HEK293T (cell line): ENCODE measurements around the gene ZNF804B.

Source experiments
- CTCF ChIA-PET: fragments of 350-600 bp; formaldehyde crosslinking; extraction: SDS; loops from one replicate; lab custom pipeline; 2021; ENCODE audit warnings: antibody characterized with exemption, inconsistent platforms; lab: Yijun Ruan, JAX
- POLR2A ChIA-PET: fragments of 350-600 bp; formaldehyde crosslinking; extraction: SDS; loops from one replicate; lab custom pipeline; 2020; ENCODE audit warnings: antibody characterized with exemption, inconsistent platforms; lab: Yijun Ruan, JAX
- DNase-seq: peaks from one replicate; pipeline ENCODE4 v3.0.0; 2012; ENCODE audit warnings: mixed read lengths; ENCODE audit errors: extremely low spot score
- ARNT ChIP-seq: fragments of 450-650 bp; IDR thresholded peaks from 2 replicates; pipeline ENCODE4 v1.6.1; 2017; ENCODE audit warnings: mild to moderate bottlenecking
- BHLHE40 ChIP-seq: fragments of 450-650 bp; IDR thresholded peaks from 2 replicates; pipeline ENCODE4 v1.6.1; 2016; ENCODE audit warnings: mild to moderate bottlenecking, moderate library complexity, borderline replicate concordance
- CTBP1 ChIP-seq: fragments of 450-650 bp; IDR thresholded peaks from 2 replicates; pipeline ENCODE4 v1.6.1; 2016; ENCODE audit warnings: borderline replicate concordance
- ELF4 ChIP-seq: fragments of 450-650 bp; IDR thresholded peaks from 2 replicates; pipeline ENCODE4 v1.6.1; 2017; ENCODE audit warnings: antibody characterized with exemption
- FOXA1 ChIP-seq: fragments of 450-650 bp; IDR thresholded peaks from 2 replicates; pipeline ENCODE4 v1.6.1; 2016; ENCODE audit warnings: mild to moderate bottlenecking
- FOXK2 ChIP-seq: fragments of 450-650 bp; IDR thresholded peaks from 2 replicates; pipeline ENCODE4 v1.6.1; 2016; ENCODE audit warnings: mild to moderate bottlenecking
- FOXM1 ChIP-seq: fragments of 450-650 bp; IDR thresholded peaks from 2 replicates; pipeline ENCODE4 v1.6.1; 2017; ENCODE audit warnings: mild to moderate bottlenecking, borderline replicate concordance
- HDGF ChIP-seq: fragments of 450-650 bp; IDR thresholded peaks from 2 replicates; pipeline ENCODE4 v1.6.1; 2017; ENCODE audit warnings: antibody characterized with exemption, borderline replicate concordance
- L3MBTL2 ChIP-seq: fragments of 450-650 bp; conservative IDR thresholded peaks from 2 replicates; pipeline ENCODE4 v1.6.1; 2016; ENCODE audit warnings: mild to moderate bottlenecking
- LEF1 ChIP-seq: fragments of 450-650 bp; IDR thresholded peaks from 2 replicates; pipeline ENCODE4 v1.6.1; 2017; ENCODE audit warnings: mild to moderate bottlenecking, borderline replicate concordance
- NFRKB ChIP-seq: fragments of 450-650 bp; IDR thresholded peaks from 2 replicates; pipeline ENCODE4 v1.6.1; 2016; ENCODE audit warnings: mild to moderate bottlenecking, moderate library complexity
- PKNOX1 ChIP-seq: fragments of 450-650 bp; IDR thresholded peaks from 2 replicates; pipeline ENCODE4 v1.6.1; 2016
- SP1 ChIP-seq: fragments of 450-650 bp; IDR thresholded peaks from 2 replicates; pipeline ENCODE4 v1.6.1; 2017
- SUZ12 ChIP-seq: fragments of 450-650 bp; IDR thresholded peaks from 2 replicates; pipeline ENCODE4 v1.6.1; 2016; ENCODE audit warnings: mild to moderate bottlenecking
- TARDBP ChIP-seq: fragments of 450-650 bp; IDR thresholded peaks from 2 replicates; pipeline ENCODE4 v1.6.1; 2016
- ZNF384 ChIP-seq: fragments of 450-650 bp; IDR thresholded peaks from 2 replicates; pipeline ENCODE4 v1.6.1; 2016

The ZNF804B gene

DNA sequence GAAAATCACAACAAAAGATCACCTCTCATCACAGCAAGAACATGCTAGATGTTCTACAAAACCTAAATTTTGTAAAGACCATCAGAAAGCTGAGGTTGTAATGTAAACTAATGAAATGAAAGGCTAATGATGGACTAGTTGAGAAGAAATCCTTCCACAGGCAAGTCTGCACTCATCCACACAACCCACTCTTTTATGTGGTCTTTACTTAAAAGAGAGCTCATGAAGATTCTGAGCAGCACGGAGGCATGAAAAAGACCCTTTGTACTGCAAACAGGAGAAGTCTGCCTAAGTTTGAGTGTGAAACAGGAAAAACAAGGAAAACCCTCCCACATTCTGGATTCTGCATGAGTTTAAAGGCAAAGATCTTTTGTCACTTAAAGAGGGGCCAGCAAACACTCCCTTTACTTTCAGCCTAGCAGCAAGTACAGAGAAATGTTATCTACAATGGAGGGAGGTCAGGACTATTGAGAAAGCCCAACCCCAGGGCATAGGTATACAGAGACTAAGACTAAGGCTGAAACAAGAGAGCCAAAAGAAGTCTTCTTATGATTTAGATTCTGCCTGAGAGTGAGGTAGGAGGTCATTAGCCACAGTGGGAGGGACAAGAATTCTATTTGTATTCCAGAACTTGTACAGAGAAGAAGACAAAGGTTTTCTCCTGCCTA is 557.2 kb downstream of the ZNF804B start:
- no peak for DNase-seq
- no peak for TF ChIP-seq FOXK2
- no peak for TF ChIP-seq ELF4
- TF ChIP-seq SUZ12 = no peak
- no peak for TF ChIP-seq PKNOX1
- TF ChIP-seq ZNF384 = no peak
- no peak for TF ChIP-seq LEF1
- TF ChIP-seq L3MBTL2 = no peak
- TF ChIP-seq BHLHE40 = no peak
- no peak for TF ChIP-seq TARDBP
- no peak for TF ChIP-seq CTBP1
- no peak for TF ChIP-seq FOXM1
- no peak for TF ChIP-seq NFRKB
- TF ChIP-seq ARNT = no peak
- no peak for TF ChIP-seq SP1
- ChIA-PET CTCF (no interaction called here), POLR2A (no interaction called here)

GRCh38 chr7:89332026-89332425 is 572.5 kb downstream of the ZNF804B start:
- no peak for DNase-seq
- TF ChIP-seq PKNOX1 (no peak), HDGF (no peak), NFRKB (no peak), CTBP1 (no peak), FOXM1 (no peak), ZNF384 (no peak), LEF1 (no peak), FOXK2 (no peak), ELF4 (no peak), SUZ12 (no peak), ARNT (no peak), L3MBTL2 (no peak), TARDBP (no peak), FOXA1 (no peak), SP1 (no peak), BHLHE40 (no peak)
- CTCF ChIA-PET = no interaction called here
- POLR2A ChIA-PET = no interaction called here

DNA sequence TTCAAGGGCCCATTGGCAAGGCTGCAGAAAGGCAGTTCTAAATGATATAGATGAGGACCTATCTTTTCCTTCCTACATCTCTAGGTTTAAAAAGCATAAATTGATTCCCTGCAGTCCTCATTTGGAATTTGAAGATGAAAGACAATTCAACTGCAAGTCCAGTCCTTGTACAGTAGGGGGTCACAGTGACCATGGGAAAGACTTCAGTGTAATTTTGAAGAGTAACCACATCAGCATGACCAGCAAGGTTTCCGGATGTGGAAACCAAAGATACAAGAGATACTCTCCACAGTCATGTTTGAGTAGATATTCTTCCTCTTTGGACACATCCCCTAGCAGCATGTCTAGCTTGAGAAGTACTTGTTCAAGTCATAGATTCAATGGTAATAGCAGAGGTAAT is 575.3 kb downstream of the ZNF804B start:
- no peak for TF ChIP-seq NFRKB
- no peak for TF ChIP-seq PKNOX1
- no peak for TF ChIP-seq SP1
- TF ChIP-seq L3MBTL2 = no peak
- no peak for TF ChIP-seq ARNT
- TF ChIP-seq BHLHE40 = no peak
- no peak for TF ChIP-seq FOXK2
- TF ChIP-seq FOXA1 = no peak
- TF ChIP-seq CTBP1 = no peak
- no peak for TF ChIP-seq SUZ12
- no peak for TF ChIP-seq HDGF
- TF ChIP-seq FOXM1 = no peak
- TF ChIP-seq TARDBP = no peak
- ChIA-PET POLR2A (no interaction called here), CTCF (no interaction called here)
- peak; percentile 7 for DNase-seq

GRCh38 chr7:89335490-89335889 is 576.0 kb downstream of the ZNF804B start:
- CTCF ChIA-PET = no interaction called here
- no peak for TF ChIP-seq BHLHE40
- TF ChIP-seq SUZ12 = no peak
- no peak for TF ChIP-seq HDGF
- no peak for TF ChIP-seq TARDBP
- DNase-seq = no peak
- POLR2A ChIA-PET = no interaction called here

DNA sequence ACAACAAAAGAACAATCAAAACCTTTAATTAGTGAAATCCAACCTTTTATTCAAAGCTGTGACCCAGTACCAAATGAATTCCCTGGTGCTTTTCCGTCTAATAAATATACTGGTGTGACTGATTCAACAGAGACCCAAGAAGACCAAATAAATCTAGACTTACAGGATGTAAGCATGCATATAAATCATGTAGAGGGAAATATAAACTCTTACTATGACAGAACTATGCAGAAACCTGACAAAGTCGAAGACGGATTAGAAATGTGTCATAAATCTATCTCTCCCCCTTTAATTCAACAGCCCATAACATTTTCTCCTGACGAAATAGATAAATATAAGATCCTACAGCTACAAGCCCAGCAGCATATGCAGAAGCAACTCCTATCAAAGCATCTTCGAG is 576.6 kb downstream of the ZNF804B start:
- CTCF ChIA-PET = no interaction called here
- TF ChIP-seq FOXM1 (no peak), FOXK2 (no peak), ZNF384 (no peak), SP1 (no peak), TARDBP (no peak), CTBP1 (no peak), ARNT (no peak), L3MBTL2 (no peak), HDGF (no peak), FOXA1 (no peak), BHLHE40 (no peak), PKNOX1 (no peak), ELF4 (no peak), SUZ12 (no peak), LEF1 (no peak), NFRKB (no peak)

More for the DNA sequence above, 576.6 kb downstream of the ZNF804B start:
- POLR2A ChIA-PET = no interaction called here
- no peak for DNase-seq
